HepG2 (cell line): ENCODE results near the gene NDE1. TPM values are rescaled to one million over a fixed set of nuclear protein-coding genes. Genes with fewer than 3 reads are reported as not detected.

ENCODE experiments used
- ATAC-seq: fragments of 200-7000 bp; cut with Tn5 transposase; 3 replicates; pipeline ENCODE4 v1.9.1; 2020; ENCODE audit warnings: mild to moderate bottlenecking, moderate library complexity
- BruUV-seq: library from RNA; stranded (reverse); fragments of 400-500 nt; replicated peaks from 2 replicates; lab custom pipeline; 2021; lab: Mats Ljungman, UMichigan
- CTCF ChIA-PET: fragments of 300-600 bp; formaldehyde crosslinking; extraction: SDS; loops from one replicate; lab custom pipeline; 2021; ENCODE audit warnings: low total read pairs, inconsistent platforms, low intra/inter-chr PET ratio; lab: Yijun Ruan, JAX
- POLR2A ChIA-PET: fragments of 350-600 bp; sonication (Branson Sonifier 250); formaldehyde crosslinking; loops from one replicate; lab custom pipeline; 2020; ENCODE audit warnings: antibody characterized with exemption, inconsistent platforms; lab: Yijun Ruan, JAX
- DNase-seq: peaks from one replicate; pipeline ENCODE4 v3.0.0-alpha.2; 2015; ENCODE audit warnings: low spot score
- FAIRE-seq: peaks from 3 replicates; lab custom pipeline; 2011; peaks lifted over from hg19 to GRCh38; lab: Jason Lieb, UNC
- H2AFZ ChIP-seq: one replicate; pipeline ENCODE4 v1.6.1; 2011; ENCODE audit warnings: low read length, inconsistent platforms
- H3K27ac ChIP-seq: fragments of 300-600 bp; 3 replicates; pipeline ENCODE4 v1.8.0; 2011; ENCODE audit warnings: mixed run types, mild to moderate bottlenecking, mixed read lengths, low read length, inconsistent platforms; ENCODE audit not compliant: insufficient read depth; ENCODE audit errors: extremely low read length
- H3K27me3 ChIP-seq, 2 experiments: fragments of 200-600 bp in 1 of 2; 2 replicates in 1 of 2; 3 replicates in 1 of 2; pipeline versions ENCODE4 v1.6.0 to v1.8.0; 2011; ENCODE audit warnings: low read length in 2 of 2, mild to moderate bottlenecking in 2 of 2, moderate library complexity in 2 of 2, inconsistent platforms in 1 of 2; ENCODE audit not compliant: insufficient read depth in 2 of 2, control insufficient read depth in 1 of 2
- H3K36me3 ChIP-seq, 2 experiments: fragments of 200-600 bp in 1 of 2; replicated peaks in 1 of 2; 2 replicates in 1 of 2; 3 replicates in 1 of 2; pipeline versions ENCODE4 v1.5.1 to v1.8.0; 2011; ENCODE audit warnings: low read length in 2 of 2, inconsistent platforms in 1 of 2; ENCODE audit not compliant: insufficient read depth in 2 of 2, control insufficient read depth in 1 of 2
- H3K4me1 ChIP-seq: 2 replicates; pipeline ENCODE4 v1.5.1; 2012; ENCODE audit warnings: low read length, inconsistent platforms; ENCODE audit not compliant: insufficient read depth
- H3K4me2 ChIP-seq: 2 replicates; pipeline ENCODE4 v1.6.0; 2011; ENCODE audit warnings: low read depth, low read length, inconsistent platforms
- H3K4me3 ChIP-seq, 3 experiments: fragments of 200-600 bp in 1 of 3; sonication (generic), shearing (Covaris generic) in 1 of 3; replicated peaks in 1 of 3; 2 replicates each; pipeline ENCODE4 v1.5.1; 2011 to 2016; ENCODE audit warnings: low read length in 3 of 3, inconsistent platforms in 2 of 3, low read depth in 2 of 3, mild to moderate bottlenecking in 2 of 3, control low read depth in 1 of 3, mixed read lengths in 1 of 3; ENCODE audit not compliant: insufficient read depth in 1 of 3
- H3K79me2 ChIP-seq: one replicate; pipeline ENCODE4 v1.6.1; 2011; ENCODE audit warnings: low read length, inconsistent platforms; ENCODE audit not compliant: insufficient read depth
- H3K9ac ChIP-seq: 2 replicates; pipeline ENCODE4 v1.6.0; 2011; ENCODE audit warnings: mild to moderate bottlenecking, low read depth, low read length, inconsistent platforms; ENCODE audit not compliant: insufficient read depth
- H3K9me3 ChIP-seq: 2 replicates; pipeline ENCODE4 v1.5.1; 2012; ENCODE audit warnings: mild to moderate bottlenecking, low read length
- H4K20me1 ChIP-seq: 2 replicates; pipeline ENCODE4 v1.6.0; 2011; ENCODE audit warnings: inconsistent platforms, mild to moderate bottlenecking, low read length, moderate library complexity; ENCODE audit not compliant: insufficient read depth
- ATF1 ChIP-seq: IDR thresholded peaks from 2 replicates; pipeline ENCODE4 v1.6.1; 2016; ENCODE audit warnings: mild to moderate bottlenecking, control low read depth
- ELF4 ChIP-seq: sonication (generic); formaldehyde crosslinking; IDR thresholded peaks from 2 replicates; pipeline ENCODE4 v1.5.0; 2020; ENCODE audit warnings: missing genetic modification reagents, mild to moderate bottlenecking, moderate library complexity, borderline replicate concordance
- HNF1A ChIP-seq, 2 experiments: sonication (generic) in 1 of 2; formaldehyde crosslinking in 1 of 2; IDR thresholded peaks; 2 replicates each; pipeline versions ENCODE4 v1.4.0 to v1.6.1; 2016 to 2020; ENCODE audit warnings: borderline replicate concordance in 1 of 2, low read depth in 1 of 2, mild to moderate bottlenecking in 1 of 2, missing genetic modification reagents in 1 of 2
- RARA ChIP-seq: IDR thresholded peaks from 2 replicates; pipeline ENCODE4 v1.6.1; 2016; ENCODE audit warnings: missing genetic modification reagents, missing compliant biosample characterization
- RARG ChIP-seq: sonication (generic); formaldehyde crosslinking; IDR thresholded peaks from 2 replicates; pipeline ENCODE4 v1.4.0; 2020; ENCODE audit warnings: low read depth, mild to moderate bottlenecking, missing genetic modification reagents
- SNAPC5 ChIP-seq: sonication (generic); formaldehyde crosslinking; IDR thresholded peaks from 2 replicates; pipeline ENCODE4 v1.8.1; 2023; ENCODE audit warnings: mild to moderate bottlenecking, missing genetic modification reagents, borderline replicate concordance
- TSC22D2 ChIP-seq: sonication (generic); formaldehyde crosslinking; IDR thresholded peaks from 2 replicates; pipeline ENCODE4 v1.5.1; 2020; ENCODE audit warnings: missing genetic modification reagents, mild to moderate bottlenecking, borderline replicate concordance
- ZMYM2 ChIP-seq: sonication (generic); formaldehyde crosslinking; IDR thresholded peaks from 2 replicates; pipeline ENCODE4 v1.8.0; 2022; ENCODE audit warnings: mild to moderate bottlenecking, missing genetic modification reagents
- ZNF431 ChIP-seq: sonication (generic); formaldehyde crosslinking; IDR thresholded peaks from 2 replicates; pipeline ENCODE4 v1.9.0; 2022; ENCODE audit warnings: missing genetic modification reagents, low read depth, mild to moderate bottlenecking, borderline replicate concordance
- ZNF598 ChIP-seq: sonication (generic); formaldehyde crosslinking; IDR thresholded peaks from 2 replicates; pipeline ENCODE4 v1.5.1; 2020; ENCODE audit warnings: mild to moderate bottlenecking, missing genetic modification reagents, borderline replicate concordance
- ZNF652 ChIP-seq: IDR thresholded peaks from 2 replicates; pipeline ENCODE4 v1.6.1; 2016; ENCODE audit warnings: low read depth, borderline replicate concordance
- ZNF660 ChIP-seq: sonication (generic); formaldehyde crosslinking; IDR thresholded peaks from 2 replicates; pipeline ENCODE4 v1.5.1; 2020; ENCODE audit warnings: mild to moderate bottlenecking, low read depth, missing genetic modification reagents, borderline replicate concordance
- ZNF776 ChIP-seq: sonication (generic); formaldehyde crosslinking; IDR thresholded peaks from 2 replicates; pipeline ENCODE4 v1.4.0; 2020; ENCODE audit warnings: mild to moderate bottlenecking, missing genetic modification reagents
- WGBS: methylation state at CpG from one replicate; pipeline ENCODE4 v1.1.6; 2017; ENCODE audit warnings: low lambda C conversion rate; 5-methylcytosine and 5-hydroxymethylcytosine counted together
- in situ Hi-C: cut with HindIII; loops from 2 replicates; pipeline ENCODE4 v1.10.0; 2017; ENCODE audit warnings: low pct_unique_long_range_greater_than_20kb; ENCODE audit not compliant: extremely low pct_ligation_motif_present
- intact Hi-C: fragments of 100-400 bp; cut with micrococcal nuclease; formaldehyde crosslinking; loops from one replicate; pipeline ENCODE4 v1.10.0; 2022; ENCODE audit not compliant: unreplicated experiment
- polyA plus RNA-seq, 8 experiments: library from polyadenylated mRNA; depleted of rRNA in 3 of 8; stranded (reverse) in 7 of 8; unstranded in 1 of 8; fragments of >200 nt; fragmentation: Illumina TruSeq in 4 of 8; extraction: Trizol in 4 of 8; gene quantifications; 2 replicates each; pipeline versions ENCODE4 v1.2.1 to v1.2.3, GENCODE V29; 2011 to 2016; ENCODE audit warnings: low read depth in 4 of 8, missing spikeins in 1 of 8, mixed read lengths in 1 of 8; ENCODE audit not compliant: insufficient read depth in 1 of 8
- total RNA-seq, 5 experiments: library from RNA; depleted of rRNA; stranded (reverse); fragments of >200 nt; fragmentation: Illumina TruSeq; extraction: Trizol; gene quantifications; 2 replicates each; pipeline ENCODE4 v1.2.3, GENCODE V29; 2016; ENCODE audit warnings: low read depth in 1 of 5

The NDE1 gene
- total and polyA plus RNA-seq, 2 of the 13 experiments (the other 11 are each of a cell fraction or from before 2014, with no cell fraction given): 40.9 to 72.5 TPM

- in situ Hi-C loops: no loop called here
- 29% methylated on average over 2 of the region's 2 CpGs for WGBS
- Histone ChIP-seq H2AFZ (no peak overlapping the region), H3K4me2 (no peak overlapping the region), H3K27me3 (peaks cover 9 to 33% of the 10 kb centered on the region in 2 experiments; a peak in 4 of 5 replicates), H3K9ac (no peak overlapping the region), H3K36me3 (no peaks in the 10 kb centered on the region), H3K9me3 (no peaks in the 10 kb centered on the region), H3K4me3 (no peak overlapping the region), H4K20me1 (no peaks in the 10 kb centered on the region), H3K79me2 (no peaks in the 10 kb centered on the region), H3K27ac (no peak overlapping the region), H3K4me1 (peaks cover 16% of the 10 kb centered on the region)
- ChIA-PET POLR2A (no interaction called here), CTCF (no interaction called here)
- ATAC-seq: no peak
- no peak for DNase-seq
- FAIRE-seq: no peak
- TF ChIP-seq HNF1A (IDR thresholded peaks at IDR 0.05; ENCODE audit: low read depth) (no peak), HNF1A (CRISPR knock-in tag; IDR thresholded peaks at IDR 0.05; ENCODE audit: borderline replicate concordance) (no peak), ZNF598 (CRISPR knock-in tag) (no peak), ZNF776 (CRISPR knock-in tag) (no peak), ZNF431 (CRISPR knock-in tag) (no peak), ZNF652 (CRISPR knock-in tag) (no peak), SNAPC5 (CRISPR knock-in tag) (no peak), ELF4 (CRISPR knock-in tag) (no peak), TSC22D2 (no peak), ZMYM2 (CRISPR knock-in tag) (no peak), ATF1 (CRISPR knock-in tag) (no peak), RARA (CRISPR knock-in tag) (no peak), RARG (no peak), ZNF660 (no peak)
- TF ChIP-seq, all 625 proteins: peak for 0
- BruUV-seq: no TSS peak
- intact Hi-C loops: no loop called here
These were observed 89.4 kb downstream of the NDE1 start for GRCh38 chr16:15739464-15739863.
